Measurements from ENCODE around the gene ADAMTS19.

Gene ADAMTS19

GRCh38 chr5:129448654-129449053 is 11.4 kb upstream of the ADAMTS19 start:
- no peak for DNase-seq (ENCODE audit: low read depth)
- no peak overlapping the region for H3K4me3 ChIP-seq (replicated peaks; ENCODE audit: low read depth, low read length)
- no peak for TF ChIP-seq CTCF (IDR thresholded peaks at IDR 0.05; ENCODE audit: low read length, missing control alignments)

- no peak overlapping the region for H3K4me3 ChIP-seq (replicated peaks; ENCODE audit: low read depth, low read length)
- no peak for DNase-seq (ENCODE audit: low read depth)
- no peak for TF ChIP-seq CTCF (IDR thresholded peaks at IDR 0.05; ENCODE audit: low read length, missing control alignments)
Measured at GRCh38 chr5:129454461-129454860, 5.6 kb upstream of the ADAMTS19 start.

GRCh38 chr5:129459450-129459776 is 685 bp upstream of the ADAMTS19 start:
- TF ChIP-seq CTCF (IDR thresholded peaks at IDR 0.05; ENCODE audit: low read length, missing control alignments): no peak
- peak overlapping the region; percentile 58 for H3K4me3 ChIP-seq (replicated peaks; ENCODE audit: low read depth, low read length)
- DNase-seq (ENCODE audit: low read depth): no peak

GRCh38 chr5:129460672-129460935 is 506 bp downstream of the ADAMTS19 start:
- H3K4me3 ChIP-seq (replicated peaks; ENCODE audit: low read depth, low read length): peak overlapping the region; percentile 58
- DNase-seq (ENCODE audit: low read depth): peak; percentile 25
- no peak for TF ChIP-seq CTCF (IDR thresholded peaks at IDR 0.05; ENCODE audit: low read length, missing control alignments)

GRCh38 chr5:129460936-129461710 is 1.0 kb downstream of the ADAMTS19 start:
- peak; percentile 38 for DNase-seq (ENCODE audit: low read depth)
- H3K4me3 ChIP-seq (replicated peaks; ENCODE audit: low read depth, low read length): peak overlapping the region; percentile 58
- peak; percentile 36 for TF ChIP-seq CTCF (IDR thresholded peaks at IDR 0.05; ENCODE audit: low read length, missing control alignments)

- no peak for DNase-seq (ENCODE audit: low read depth)
- no peak for TF ChIP-seq CTCF (IDR thresholded peaks at IDR 0.05; ENCODE audit: low read length, missing control alignments)
- peak overlapping the region; percentile 58 for H3K4me3 ChIP-seq (replicated peaks; ENCODE audit: low read depth, low read length)
Measured at GRCh38 chr5:129461711-129462332, 1.7 kb downstream of the ADAMTS19 start.
